GM19099 (cell line): ENCODE data around the gene RPL14.

ENCODE experiments used
- POLR2A ChIP-seq: IDR thresholded peaks from 3 replicates; pipeline ENCODE4 v1.6.1; 2011; ENCODE audit warnings: low read depth; ENCODE audit not compliant: insufficient read length; ENCODE audit errors: extremely low read depth

Gene RPL14

DNA sequence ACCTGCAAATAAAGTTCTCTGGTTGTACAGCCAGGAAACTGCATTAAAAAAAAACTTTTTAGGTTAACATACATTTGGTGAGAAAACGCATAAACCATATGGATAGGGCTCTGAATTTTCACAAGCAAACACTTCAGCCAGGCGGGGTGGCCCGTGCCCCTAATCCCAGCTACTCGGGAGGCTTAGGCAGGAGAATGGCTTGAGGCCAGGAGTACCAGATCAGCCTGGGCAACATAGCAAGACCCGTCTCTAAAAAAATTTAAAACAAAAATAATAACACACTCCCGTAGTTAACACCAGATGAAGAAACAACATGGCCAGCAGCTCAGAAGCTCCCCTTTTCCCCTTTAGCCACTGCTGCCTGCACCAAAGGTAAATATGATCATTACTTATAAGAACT lies 3.2 kb upstream of the RPL14 start:
- TF ChIP-seq POLR2A = no peak

DNA sequence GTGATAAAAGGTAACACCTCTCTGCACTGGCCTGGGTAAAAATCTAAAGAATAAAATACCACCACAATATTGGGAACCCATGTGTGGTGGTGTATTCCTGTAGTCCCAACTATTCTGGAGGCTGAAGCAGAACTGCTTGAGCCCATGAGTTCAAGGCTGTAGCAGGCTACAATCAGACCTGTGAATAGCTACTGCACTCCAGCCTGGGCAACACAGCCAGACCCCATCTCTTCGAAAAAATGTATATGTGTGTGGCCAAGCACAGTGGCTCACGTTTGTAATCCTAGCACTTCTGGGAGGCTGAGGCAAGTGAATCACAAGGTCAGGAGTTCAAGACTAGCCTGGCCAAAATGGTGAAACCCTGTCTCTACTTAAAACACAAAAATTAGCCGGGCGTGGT lies 1.8 kb upstream of the RPL14 start:
- TF ChIP-seq POLR2A = no peak

GRCh38 chr3:40456279-40456939 lies 730 bp upstream of the RPL14 start:
- no peak for TF ChIP-seq POLR2A

- TF ChIP-seq POLR2A = no peak
Measured at GRCh38 chr3:40458473-40458872, 1.3 kb downstream of the RPL14 start.

- no peak for TF ChIP-seq POLR2A
Measured at GRCh38 chr3:40461161-40461560, 4.0 kb downstream of the RPL14 start.

- TF ChIP-seq POLR2A = peak; percentile 4
Measured at GRCh38 chr3:40463579-40463978, 6.4 kb downstream of the RPL14 start.

DNA sequence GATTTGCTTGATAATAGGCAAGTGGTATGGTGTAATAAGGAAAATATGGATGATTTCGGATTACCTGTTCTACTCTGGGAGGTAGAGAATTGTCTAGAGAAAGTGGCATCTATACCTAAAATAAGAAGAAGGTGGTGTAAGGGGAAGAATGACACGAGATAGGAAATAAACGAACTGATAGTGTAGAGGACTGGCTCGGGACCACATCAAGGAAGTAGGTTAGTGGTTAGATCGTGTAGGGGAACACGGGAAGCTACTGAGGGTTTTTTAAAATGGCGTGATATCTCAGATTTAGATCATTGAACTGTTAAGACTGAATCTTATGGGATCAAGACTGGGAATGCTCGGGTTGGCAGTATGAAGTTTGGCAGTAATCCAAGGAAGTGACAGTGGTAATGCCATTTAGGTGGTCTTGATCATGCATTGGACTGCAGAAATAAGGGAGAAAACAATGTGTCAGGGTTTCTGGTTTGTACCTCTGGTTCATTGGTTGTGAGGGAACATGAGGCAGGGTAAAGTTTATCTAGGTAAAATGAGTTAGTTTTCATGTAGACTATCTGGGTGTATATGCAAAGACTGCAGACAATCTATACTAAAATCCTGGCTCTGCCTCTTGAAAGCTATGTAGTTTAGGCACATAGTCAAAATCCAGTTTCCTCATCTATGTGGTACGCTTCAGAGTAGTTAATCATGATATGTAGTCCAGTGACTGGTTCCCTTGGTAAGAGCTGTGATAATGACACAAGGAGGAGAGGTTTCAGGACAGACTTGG lies 7.4 kb downstream of the RPL14 start:
- no peak for TF ChIP-seq POLR2A

DNA sequence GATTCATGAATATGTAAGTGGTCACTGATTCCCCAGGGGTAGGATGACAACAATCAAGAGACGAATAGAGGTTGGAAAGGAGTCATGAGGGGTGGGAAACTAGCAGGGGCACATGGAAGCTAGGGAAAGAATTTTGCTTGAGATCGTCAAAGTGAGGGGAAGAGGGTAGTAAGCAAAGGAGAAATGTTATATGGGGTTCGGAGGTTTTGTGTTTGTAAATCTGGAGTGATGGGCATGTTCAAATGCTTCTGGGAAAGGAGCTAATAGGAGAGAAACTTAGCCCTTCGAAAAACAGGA lies 7.9 kb downstream of the RPL14 start:
- no peak for TF ChIP-seq POLR2A

GRCh38 chr3:40465456-40465855 lies 8.3 kb downstream of the RPL14 start:
- TF ChIP-seq POLR2A = no peak

GRCh38 chr3:40468018-40468417 lies 10.9 kb downstream of the RPL14 start:
- no peak for TF ChIP-seq POLR2A

DNA sequence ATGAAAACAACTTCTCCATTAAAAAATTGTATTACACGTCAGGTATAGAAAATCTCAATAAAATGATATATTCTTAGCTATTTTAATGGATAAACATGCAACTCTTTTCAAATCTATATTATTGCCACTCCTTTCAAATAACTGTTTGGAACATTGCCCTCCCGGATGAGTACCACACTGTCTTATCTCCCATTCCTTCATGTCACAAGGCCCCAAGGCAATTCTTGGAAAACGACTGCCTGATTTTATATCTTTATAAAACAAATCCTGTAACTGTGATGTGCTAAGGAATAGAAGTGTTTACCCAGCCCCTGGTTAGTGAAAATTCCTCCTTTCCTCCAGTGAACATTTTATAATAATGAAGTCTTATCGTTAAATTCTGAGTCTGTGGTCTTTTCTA lies 13.6 kb downstream of the RPL14 start:
- no peak for TF ChIP-seq POLR2A

GRCh38 chr3:40476478-40477470 lies 19.6 kb downstream of the RPL14 start, which contains the start of gene ZNF619:
Gene ZNF619, plus strand, starts transcription at chr3:40477122. Its CDS starts 858 bp downstream, at chr3:40477980.
- TF ChIP-seq POLR2A = peak; percentile 65

- TF ChIP-seq POLR2A = no peak
Measured at GRCh38 chr3:40477666-40478065, 20.5 kb downstream of the RPL14 start.

DNA sequence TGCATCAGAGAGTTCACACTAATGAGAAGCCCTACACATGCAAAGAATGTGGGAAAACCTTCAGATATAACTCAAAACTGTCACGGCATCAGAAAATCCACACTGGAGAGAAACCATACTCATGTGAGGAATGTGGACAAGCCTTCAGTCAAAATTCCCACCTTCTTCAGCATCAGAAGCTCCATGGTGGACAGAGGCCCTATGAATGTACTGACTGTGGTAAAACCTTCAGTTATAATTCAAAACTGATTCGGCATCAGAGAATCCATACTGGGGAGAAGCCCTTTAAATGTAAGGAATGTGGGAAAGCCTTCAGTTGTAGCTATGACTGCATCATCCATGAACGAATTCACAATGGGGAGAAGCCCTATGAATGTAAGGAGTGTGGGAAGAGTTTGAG lies 30.0 kb downstream of the RPL14 start:
- no peak for TF ChIP-seq POLR2A

- no peak for TF ChIP-seq POLR2A
Measured at GRCh38 chr3:40490916-40491315, 33.8 kb downstream of the RPL14 start.

- no peak for TF ChIP-seq POLR2A
Measured at GRCh38 chr3:40494698-40495097, 37.6 kb downstream of the RPL14 start.

- TF ChIP-seq POLR2A = no peak
Measured at GRCh38 chr3:40497288-40497687, 40.1 kb downstream of the RPL14 start.
